HTR-8/SVneo (cell line): ENCODE results near the gene GYPE.
"Not testable (repeated sequence)": the region's sequence is repeated elsewhere in the genome, so short reads cannot be mapped to it uniquely, and the experiment has no call there.

Experiments used
- DNase-seq: peaks from one replicate; pipeline ENCODE4 v3.0.0; 2011; ENCODE audit warnings: low spot score, mixed read lengths; ENCODE audit not compliant: insufficient read length
- FAIRE-seq: peaks from 2 replicates; lab custom pipeline; 2011; peaks lifted over from hg19 to GRCh38; lab: Jason Lieb, UNC

GYPE gene

DNA sequence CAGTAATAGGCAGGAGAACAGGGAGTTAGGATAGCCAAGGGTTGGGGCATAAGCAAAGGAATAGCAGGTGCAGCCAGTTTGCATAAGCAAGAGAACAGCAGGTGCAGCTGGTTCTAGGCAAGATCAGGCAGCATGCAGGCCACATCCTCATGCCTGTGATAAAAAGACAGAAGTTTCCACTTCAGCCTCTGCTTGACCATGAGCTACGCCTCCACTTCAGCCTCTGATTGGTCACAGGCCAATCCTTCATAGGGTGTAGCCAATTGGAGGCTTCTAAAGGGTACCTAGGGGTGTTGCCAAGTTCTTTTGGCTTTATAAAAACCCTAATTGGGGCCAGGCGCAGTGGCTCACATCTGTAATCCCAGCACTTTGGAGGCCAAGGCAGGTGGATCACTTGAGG, 30.0 kb downstream of the GYPE start:
- not testable (repeated sequence) for FAIRE-seq, DNase-seq

DNA sequence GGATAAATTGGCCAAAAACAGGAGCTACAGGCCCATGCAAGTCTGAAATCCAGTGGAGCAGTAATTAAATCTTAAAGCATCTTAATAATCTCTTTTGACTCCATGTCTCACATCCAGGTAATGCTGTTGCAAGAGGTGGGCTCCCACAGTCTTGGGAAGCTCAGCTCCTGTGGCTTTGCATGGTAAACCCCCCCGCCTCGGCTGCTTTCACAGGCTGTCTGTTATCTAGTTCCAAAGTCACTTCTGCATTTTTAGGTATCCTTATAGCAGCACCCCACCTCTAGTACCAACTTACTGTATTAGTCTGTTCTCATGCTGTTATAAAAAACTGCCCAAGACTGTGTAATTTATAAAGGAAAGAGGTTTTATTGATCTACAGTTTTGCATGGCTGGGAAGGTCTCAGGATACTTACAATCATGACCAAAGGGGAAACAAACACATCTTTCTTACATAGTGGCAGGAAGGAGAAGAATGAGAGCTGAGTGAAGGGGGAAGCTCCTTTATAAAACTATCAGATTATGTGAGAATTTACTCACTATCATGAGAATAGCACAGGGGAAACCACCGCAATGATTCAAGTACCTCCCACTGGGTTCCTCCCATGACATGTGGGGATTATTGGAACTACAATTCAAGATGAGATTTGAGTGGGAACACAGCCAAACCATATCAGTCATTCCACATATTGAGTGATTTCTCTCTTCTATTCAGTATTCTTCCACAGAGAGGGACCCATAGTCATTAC, 34.7 kb downstream of the GYPE start:
- not testable (repeated sequence) for FAIRE-seq, DNase-seq

DNA sequence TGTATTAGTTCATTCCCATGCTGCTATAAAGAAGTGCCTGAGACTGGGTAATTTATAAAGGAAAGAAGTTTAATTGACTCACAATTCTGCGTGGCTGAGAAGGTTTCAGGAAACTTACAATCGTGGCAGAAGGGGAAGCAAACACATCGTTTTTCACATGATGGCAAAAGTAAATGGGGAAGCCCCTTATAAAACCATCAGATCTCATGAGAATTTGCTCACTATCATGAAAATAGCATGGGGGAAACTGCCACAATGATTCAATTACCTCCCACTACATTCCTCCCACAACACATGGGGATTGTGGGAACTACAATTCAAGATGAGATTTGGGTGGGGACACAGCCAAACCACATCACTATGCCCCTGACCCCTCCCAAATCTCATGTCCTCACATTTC, 35.4 kb downstream of the GYPE start:
- DNase-seq, FAIRE-seq: not testable (repeated sequence)

DNA sequence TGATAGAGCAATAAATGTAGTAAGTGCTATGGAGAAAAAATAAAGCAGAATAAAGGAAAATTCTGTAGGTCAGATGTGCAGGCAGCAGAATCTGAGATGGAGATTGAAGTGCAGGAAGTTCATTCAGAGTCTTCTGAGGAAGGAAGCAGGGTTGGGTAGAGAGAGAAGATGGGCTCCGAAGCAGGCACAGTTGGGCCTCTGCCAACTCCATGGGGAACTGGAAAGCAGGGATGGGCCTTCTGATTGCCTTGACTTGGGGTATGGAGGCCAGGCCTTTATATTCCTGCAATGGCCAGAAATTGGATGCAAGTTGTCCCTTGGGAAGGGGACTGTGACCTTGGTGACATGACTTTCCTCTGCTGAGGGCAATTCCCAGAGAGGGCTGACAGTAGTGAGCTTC, 42.6 kb downstream of the GYPE start:
- not testable (repeated sequence) for FAIRE-seq, DNase-seq

DNA sequence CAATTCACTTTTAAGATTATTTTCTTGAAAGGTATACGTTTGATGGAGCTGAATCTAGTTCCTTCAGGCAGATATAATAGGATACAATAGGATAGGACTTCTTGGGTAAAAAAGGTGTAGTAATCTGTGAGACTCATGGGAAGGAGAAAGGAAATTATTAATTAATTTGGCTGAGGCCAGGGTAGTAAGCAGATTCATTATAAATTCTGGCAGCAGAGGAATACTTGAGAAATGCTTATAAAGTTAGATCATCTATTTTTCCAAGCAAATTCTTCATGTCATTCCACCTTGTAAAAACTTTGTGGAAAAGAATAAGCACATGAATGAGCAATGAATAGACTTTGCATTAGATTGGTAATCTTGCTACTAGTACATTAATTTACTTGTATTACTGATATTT, 46.9 kb downstream of the GYPE start:
- DNase-seq = no peak
- FAIRE-seq = no peak

DNA sequence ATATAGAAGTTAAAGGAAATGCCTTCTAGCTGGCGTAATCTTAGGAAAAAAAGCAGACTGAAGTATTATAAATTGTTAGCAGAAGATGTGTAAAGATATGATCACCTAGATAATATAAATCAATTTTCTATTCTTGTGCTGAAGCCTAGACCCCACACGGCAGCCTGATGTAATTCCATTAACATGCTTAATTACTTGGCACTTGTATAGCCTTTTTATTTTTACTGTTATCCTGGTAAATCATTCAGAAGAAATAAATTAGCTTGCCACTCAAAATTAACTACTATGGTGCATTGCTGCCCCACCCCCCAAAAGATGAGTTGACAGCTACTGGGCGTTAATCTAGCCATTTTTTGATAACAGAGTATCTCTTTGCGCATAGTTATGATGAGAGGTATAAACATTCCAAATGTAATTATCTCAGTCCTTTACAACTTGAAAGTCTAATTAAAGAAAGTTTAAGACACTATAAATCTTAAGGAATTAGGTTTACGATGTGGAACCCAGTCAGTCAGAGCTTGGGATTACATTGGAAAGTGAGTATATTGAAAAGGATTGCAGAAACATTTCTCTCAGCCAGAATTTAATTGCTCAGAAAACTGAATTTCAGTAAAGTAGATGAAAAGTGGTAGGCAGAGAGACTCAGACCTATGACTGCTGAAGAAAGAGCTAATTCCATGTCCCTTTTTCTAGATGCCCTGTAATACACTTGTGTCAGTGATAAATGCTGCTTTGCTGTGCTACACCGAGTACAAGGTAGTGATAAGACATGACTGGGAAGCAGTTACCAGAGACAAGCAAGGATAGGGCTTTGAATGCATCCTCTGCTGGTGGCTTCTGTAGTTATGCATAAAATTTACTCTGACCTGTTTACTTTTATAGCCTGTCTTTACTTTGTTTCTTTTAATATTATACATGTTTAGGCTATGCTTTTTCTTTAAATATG, 47.7 kb downstream of the GYPE start:
- not testable (repeated sequence) for DNase-seq, FAIRE-seq

DNA sequence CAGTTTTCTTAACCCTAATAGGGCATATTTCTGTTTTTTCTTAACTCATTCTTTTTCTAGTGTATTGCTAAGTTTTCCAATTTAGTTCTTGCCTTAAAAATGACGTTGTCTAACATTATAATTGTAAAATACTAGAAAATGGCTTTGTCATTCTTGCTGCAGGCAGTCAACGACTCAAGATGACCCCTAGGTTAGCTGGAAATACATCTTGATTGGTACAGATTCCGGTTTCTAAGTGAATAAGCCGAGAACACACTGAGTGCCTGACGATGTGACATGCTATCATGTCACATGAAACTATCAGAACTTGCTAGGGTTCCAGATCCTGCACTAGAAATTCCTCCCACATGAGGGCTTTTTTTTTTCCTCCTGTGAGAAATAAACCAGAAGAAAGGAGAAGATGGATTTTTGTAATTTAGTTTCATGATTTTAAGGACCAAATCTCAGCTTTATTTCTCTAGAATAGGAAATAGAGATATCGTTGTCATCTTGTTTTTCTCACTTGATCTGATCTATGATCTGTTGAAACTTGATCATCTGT, 49.3 kb downstream of the GYPE start:
- DNase-seq, FAIRE-seq: not testable (repeated sequence)

DNA sequence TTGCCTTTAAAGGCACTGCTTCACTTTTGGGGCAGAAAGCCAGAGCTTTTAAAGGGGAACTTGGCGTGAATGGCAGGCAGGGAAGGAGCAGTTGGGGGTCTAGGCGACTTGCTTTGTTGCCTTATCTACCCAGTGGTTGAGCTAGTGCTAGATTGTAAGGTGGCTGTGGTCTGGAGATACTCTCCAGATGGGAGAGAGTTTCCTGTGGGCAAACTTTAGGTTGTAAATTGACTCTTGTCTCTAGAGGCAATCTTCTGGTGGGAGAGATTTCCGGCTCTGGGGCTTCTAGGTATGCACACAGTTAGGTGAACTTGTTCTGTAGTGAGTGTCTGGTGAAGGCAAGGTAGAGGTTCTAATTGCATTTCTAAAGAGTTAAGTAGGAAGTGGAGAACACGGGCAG, 50.7 kb downstream of the GYPE start:
- not testable (repeated sequence) for DNase-seq, FAIRE-seq

DNA sequence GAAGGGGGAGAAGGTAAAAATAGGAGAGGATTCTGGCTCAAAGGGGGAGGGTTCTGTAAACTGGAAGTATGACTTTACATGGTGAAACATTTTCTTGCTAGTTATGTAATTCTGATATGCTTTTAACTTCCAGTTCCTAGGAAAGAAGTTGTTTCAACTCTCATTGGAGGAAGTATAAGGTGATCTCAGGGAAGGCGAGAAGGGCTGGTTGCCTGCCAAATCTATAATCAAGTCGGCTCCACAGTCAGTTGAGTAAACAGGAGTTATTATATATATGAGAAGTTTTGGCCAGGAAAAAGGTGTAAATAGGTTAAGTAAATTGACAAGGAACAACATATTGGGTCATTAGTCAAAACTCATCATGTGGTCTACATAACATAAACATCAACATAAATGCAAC, 56.1 kb downstream of the GYPE start:
- not testable (repeated sequence) for DNase-seq, FAIRE-seq

DNA sequence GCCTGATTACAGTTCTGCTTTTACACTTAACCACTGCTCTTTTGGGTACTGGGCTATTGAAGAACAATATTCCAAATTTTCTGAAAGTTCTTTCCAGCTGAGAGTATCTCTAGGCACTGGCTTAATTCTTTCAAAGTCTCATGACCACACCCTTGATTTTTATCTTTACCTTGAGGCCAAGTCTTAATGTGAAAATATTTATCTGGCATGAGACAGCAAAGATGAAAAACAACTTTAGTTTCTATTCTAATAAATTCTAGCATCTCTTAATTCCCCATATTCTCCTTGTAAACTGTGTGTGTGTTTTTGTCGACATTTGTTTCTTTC, 61.9 kb downstream of the GYPE start:
- FAIRE-seq = not testable (repeated sequence)

DNA sequence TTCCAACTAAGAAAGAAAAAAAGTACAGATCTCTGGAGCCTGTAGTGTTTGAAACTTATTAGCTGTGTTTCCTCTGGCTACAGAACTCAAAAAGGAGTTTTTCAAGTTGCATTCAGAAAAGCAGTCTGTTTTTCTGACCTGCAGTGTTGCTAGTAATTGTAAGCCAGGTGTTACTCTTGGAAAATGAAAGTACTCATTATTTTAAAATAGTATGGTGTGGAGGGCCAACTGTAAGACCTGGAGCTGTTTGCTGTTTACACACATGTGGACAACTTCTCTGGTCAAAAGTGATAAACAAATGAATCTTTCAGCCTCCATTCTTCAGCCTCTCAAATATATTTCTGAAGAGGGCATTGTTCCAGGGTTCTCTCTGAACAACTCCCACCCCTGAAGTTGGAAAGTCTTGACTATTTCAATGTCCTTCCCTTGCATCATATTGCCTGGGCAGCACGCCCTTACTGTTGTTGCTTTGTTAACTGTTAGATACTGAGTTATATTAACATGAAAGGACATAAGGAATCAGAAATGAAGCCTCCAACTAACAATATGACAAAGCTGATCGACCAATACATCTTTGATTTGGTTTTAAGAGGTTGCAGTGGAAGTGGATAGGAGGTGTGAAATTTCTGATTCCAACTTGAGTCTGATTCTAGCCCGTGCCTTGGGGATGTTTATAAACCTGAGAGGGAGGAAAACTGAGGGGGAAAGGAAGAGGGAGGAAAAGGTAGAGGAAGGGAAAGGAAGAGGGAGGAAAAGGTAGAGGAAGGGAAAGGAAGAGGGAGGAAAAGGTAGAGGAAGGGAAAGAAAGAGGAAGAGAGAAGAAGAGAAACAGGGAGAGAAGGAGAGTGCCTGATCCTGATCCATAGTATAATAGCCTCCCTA, 62.5 kb downstream of the GYPE start:
- not testable (repeated sequence) for DNase-seq, FAIRE-seq

More for the DNA sequence above, 61.9 kb downstream of the GYPE start:
- DNase-seq = not testable (repeated sequence)

DNA sequence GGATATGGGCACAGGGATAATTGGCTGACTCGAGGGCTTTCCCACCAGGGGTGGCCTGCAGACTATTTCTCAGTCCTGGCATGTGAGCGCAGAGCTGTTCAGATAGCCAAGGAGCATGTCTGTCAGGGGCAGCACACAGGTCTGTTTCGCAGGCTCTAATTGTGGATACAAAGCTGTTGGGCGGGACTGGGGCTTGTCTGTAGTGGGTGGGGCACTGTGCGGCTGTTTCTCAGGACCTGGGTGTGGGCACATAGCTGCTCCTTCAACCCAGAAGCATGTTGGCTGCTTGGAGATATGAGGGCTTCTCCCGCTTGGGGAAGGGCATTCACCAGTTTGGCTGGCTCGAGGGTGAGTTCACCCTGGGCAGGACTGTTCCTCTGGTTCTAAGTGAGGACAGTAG, 65.9 kb downstream of the GYPE start:
- not testable (repeated sequence) for FAIRE-seq, DNase-seq

DNA sequence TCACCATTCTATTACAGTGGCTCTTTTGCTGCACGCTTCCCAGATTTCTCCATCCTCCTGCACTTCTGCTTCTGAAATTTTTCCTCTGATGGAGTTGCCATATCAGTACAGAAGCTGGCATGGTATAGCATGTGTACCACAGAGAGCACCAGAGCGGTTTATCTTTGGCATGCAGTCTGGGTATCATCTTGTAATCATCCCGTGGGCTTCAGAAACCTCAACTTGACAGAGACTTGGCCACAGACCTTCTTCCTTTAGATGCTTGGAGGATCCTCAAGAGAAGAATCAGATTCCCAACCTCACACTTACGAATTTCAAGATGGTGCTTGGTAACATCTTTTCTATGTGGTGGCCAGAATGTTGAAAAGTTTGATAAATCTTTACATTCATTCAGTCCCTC, 71.2 kb downstream of the GYPE start:
- DNase-seq, FAIRE-seq: not testable (repeated sequence)

DNA sequence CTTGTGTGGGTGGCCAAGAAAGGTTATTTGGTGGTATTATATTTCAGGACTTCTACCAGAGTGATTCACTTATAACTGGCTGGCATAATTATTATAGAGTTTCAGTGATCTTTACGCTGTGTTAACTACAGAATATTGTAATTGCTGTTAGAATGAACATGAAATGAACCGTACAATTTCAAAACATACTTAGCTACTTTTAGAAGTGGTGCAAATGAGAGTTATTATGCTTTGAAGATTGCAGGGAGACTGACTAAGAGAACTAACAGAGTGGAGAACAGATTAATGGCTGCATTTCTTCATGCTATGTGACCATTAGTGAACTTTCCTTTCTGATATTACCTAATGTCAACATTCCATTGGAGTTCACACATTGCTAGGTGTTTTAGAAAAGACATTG, 71.7 kb downstream of the GYPE start:
- FAIRE-seq, DNase-seq: not testable (repeated sequence)

DNA sequence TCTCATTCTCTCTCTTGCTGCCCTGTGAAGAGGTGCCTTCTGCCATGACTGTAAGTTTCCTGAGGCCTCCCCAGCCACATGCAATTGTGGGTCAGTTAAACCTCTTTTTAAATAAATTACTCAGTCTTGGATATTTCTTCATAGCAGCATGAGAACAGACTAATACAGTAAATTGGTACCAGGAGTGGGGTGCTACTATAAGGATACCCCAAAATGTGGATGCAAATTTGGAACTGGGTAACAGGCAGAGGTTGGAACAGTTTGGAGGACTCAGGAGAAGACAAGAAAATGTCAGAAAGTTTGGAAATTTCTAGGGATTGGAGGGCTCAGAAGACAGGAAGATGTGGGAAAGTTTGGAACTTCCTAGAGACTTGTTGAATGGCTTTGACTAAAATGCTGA, 74.8 kb downstream of the GYPE start:
- not testable (repeated sequence) for FAIRE-seq, DNase-seq

DNA sequence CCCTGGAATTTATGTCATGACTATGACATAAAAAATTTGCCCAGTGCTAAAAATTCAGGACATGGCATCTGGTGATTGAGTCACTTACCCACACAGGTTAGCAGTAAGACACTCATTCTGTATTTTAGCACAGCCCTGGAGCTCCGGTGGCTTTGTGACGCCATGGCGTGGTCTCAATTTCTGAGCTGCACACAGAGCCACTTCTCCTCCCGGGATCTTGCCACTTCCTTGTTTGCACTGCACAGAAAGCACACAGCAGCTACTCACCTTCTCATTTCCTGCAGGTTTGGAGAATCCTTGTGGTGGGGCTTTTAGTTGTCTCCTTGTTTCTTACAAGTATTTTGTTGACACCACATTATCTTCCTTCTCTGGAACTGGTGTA, 76.1 kb downstream of the GYPE start:
- FAIRE-seq, DNase-seq: not testable (repeated sequence)
